Body of pancreas (tissue), 4 donors: ENCODE measurements around the gene PLEK2. TPM values are rescaled to one million over a fixed set of nuclear protein-coding genes. Genes with fewer than 3 reads are reported as not detected.
"Not testable (repeated sequence)": the region's sequence is repeated elsewhere in the genome, so short reads cannot be mapped to it uniquely, and the experiment has no call there.

Experiments
- ATAC-seq: fragments of 150-250 bp; one replicate; pipeline ENCODE4 v1.9.1; 2016
- DNase-seq, 4 donors: peaks; one replicate each; pipeline ENCODE4 v3.0.0-alpha.2; 2019
- H3K27ac ChIP-seq, 4 donors: fragments of 200-600 bp; sonication (generic); 1 replicate in 3 of 4; 2 replicates in 1 of 4; pipeline versions ENCODE4 v1.5.1 to v1.6.1; 2016 to 2019; ENCODE audit warnings: mild to moderate bottlenecking in 1 of 4, mixed read lengths in 1 of 4, moderate library complexity in 1 of 4
- H3K27me3 ChIP-seq, 2 donors: fragments of 200-600 bp; sonication (generic); one replicate each; pipeline ENCODE4 v1.6.0; 2016; ENCODE audit warnings: mild to moderate bottlenecking in 1 of 2
- H3K36me3 ChIP-seq, 2 donors: fragments of 200-600 bp; sonication (generic); replicated peaks in 1 of 2; 2 replicates each; pipeline ENCODE4 v1.5.1; 2016; ENCODE audit warnings: low read depth in 2 of 2; ENCODE audit not compliant: insufficient read depth in 1 of 2
- H3K4me1 ChIP-seq: fragments of 200-600 bp; sonication (generic); one replicate; pipeline ENCODE4 v1.6.0; 2016
- H3K4me3 ChIP-seq, 2 donors: fragments of 200-600 bp; sonication (generic); 1 replicate in 1 of 2; 2 replicates in 1 of 2; pipeline ENCODE4 v1.5.1; 2016 to 2019
- H3K9me3 ChIP-seq, 3 donors: fragments of 200-600 bp; sonication (generic); 1 replicate in 2 of 3; 2 replicates in 1 of 3; pipeline ENCODE4 v1.5.1; 2016
- CTCF ChIP-seq, 7 experiments: fragments of 450-650 bp in 4 of 7; fragments of 200-600 bp in 3 of 7; sonication (generic) in 3 of 7; IDR thresholded peaks; one replicate each; pipeline ENCODE4 v1.5.1; 2016 to 2019; ENCODE audit warnings: antibody characterized with exemption in 7 of 7
- POLR2A ChIP-seq, 3 donors: fragments of 450-650 bp; IDR thresholded peaks; one replicate each; pipeline ENCODE4 v1.6.1; 2016; ENCODE audit warnings: antibody characterized with exemption in 3 of 3, mild to moderate bottlenecking in 2 of 3
- WGBS, 2 donors: methylation state at CpG; one replicate each; pipeline ENCODE4 v1.1.5; 2017; 5-methylcytosine and 5-hydroxymethylcytosine counted together
- intact Hi-C: fragments of 100-400 bp; cut with DNase I; formaldehyde crosslinking; loops from one replicate; pipeline ENCODE4 v1.15.1; 2023
- total RNA-seq, 2 donors: library from RNA; depleted of rRNA; stranded (reverse); fragments of >200 nt; gene quantifications; one replicate each; pipeline ENCODE4 v1.1.0, GENCODE V29; 2016

The PLEK2 gene
- total RNA-seq, 2 donors from 2014 or later = 7.5 to 9.2 TPM

GRCh38 chr14:67410313-67410712 is 1.7 kb downstream of the PLEK2 start:
- no peaks in the 10 kb centered on the region for H3K36me3 ChIP-seq
- peaks cover 26% of the 10 kb centered on the region for H3K4me1 ChIP-seq
- intact Hi-C loops = no loop called here
- no peak overlapping the region for H3K27ac ChIP-seq
- DNase-seq = peak in 1 of 4 donors; percentile 26
- WGBS, 2 donors = 82 to 85% methylated on average over 8 to 9 of the region's 9 CpGs
- no peaks in the 10 kb centered on the region for H3K9me3 ChIP-seq
- no peaks in the 10 kb centered on the region for H3K27me3 ChIP-seq
- TF ChIP-seq POLR2A (IDR thresholded peaks at IDR 0.05) (no peak), CTCF (IDR thresholded peaks at IDR 0.05) (no peak)
- H3K4me3 ChIP-seq = no peak overlapping the region
- ATAC-seq = no peak

- H3K4me3 ChIP-seq = no peak overlapping the region
- ATAC-seq (no peak), DNase-seq (no peak)
- no peaks in the 10 kb centered on the region for H3K36me3 ChIP-seq
- TF ChIP-seq POLR2A (IDR thresholded peaks at IDR 0.05) = no peak
- no peak for TF ChIP-seq CTCF (IDR thresholded peaks at IDR 0.05)
- WGBS, 2 donors = 85 to 91% methylated on average over 8 of the region's 8 CpGs
- H3K27ac ChIP-seq = no peak overlapping the region
- intact Hi-C loops = no loop called here
- H3K4me1 ChIP-seq = peaks cover 26% of the 10 kb centered on the region
- H3K27me3 ChIP-seq = no peaks in the 10 kb centered on the region
- no peaks in the 10 kb centered on the region for H3K9me3 ChIP-seq
These were observed 2.5 kb downstream of the PLEK2 start for GRCh38 chr14:67409461-67409860.

GRCh38 chr14:67408122-67408801 is 3.7 kb downstream of the PLEK2 start:
- H3K27ac ChIP-seq, H3K4me3 ChIP-seq, H3K27me3 ChIP-seq, H3K9me3 ChIP-seq, ATAC-seq, DNase-seq, intact Hi-C loops, H3K36me3 ChIP-seq: not testable (repeated sequence)
- H3K4me1 ChIP-seq = peaks cover 17% of the 10 kb centered on the region
- 87 to 89% methylated on average over 7 of the region's 7 CpGs for WGBS, 2 donors

GRCh38 chr14:67405771-67406170 is 6.2 kb downstream of the PLEK2 start:
- Histone ChIP-seq H3K27me3 (no peaks in the 10 kb centered on the region), H3K9me3 (no peaks in the 10 kb centered on the region), H3K4me1 (no peaks in the 10 kb centered on the region), H3K27ac (no peak overlapping the region), H3K36me3 (no peaks in the 10 kb centered on the region), H3K4me3 (no peak overlapping the region)
- no peak for TF ChIP-seq POLR2A (IDR thresholded peaks at IDR 0.05)
- no peak for TF ChIP-seq CTCF (IDR thresholded peaks at IDR 0.05)
- WGBS, 2 donors = 93 to 96% methylated on average over 5 of the region's 5 CpGs
- DNase-seq (no peak), ATAC-seq (no peak)
- intact Hi-C loops = no loop called here

- intact Hi-C loops = no loop called here
- Histone ChIP-seq H3K36me3 (no peaks in the 10 kb centered on the region), H3K27me3 (no peaks in the 10 kb centered on the region), H3K27ac (no peak overlapping the region), H3K4me1 (no peaks in the 10 kb centered on the region), H3K4me3 (no peak overlapping the region), H3K9me3 (no peaks in the 10 kb centered on the region)
- TF ChIP-seq POLR2A (IDR thresholded peaks at IDR 0.05) = no peak
- TF ChIP-seq CTCF (IDR thresholded peaks at IDR 0.05) = no peak
- no peak for DNase-seq
- WGBS, 2 donors = 85 to 89% methylated on average over 4 of the region's 4 CpGs
- ATAC-seq = no peak
These were observed 11.5 kb downstream of the PLEK2 start for GRCh38 chr14:67400434-67400833.
